B cell (primary cell): ENCODE measurements around the gene DLK1. TPM values are rescaled to one million over a fixed set of nuclear protein-coding genes. Genes with fewer than 3 reads are reported as not detected.

Experiments used
- ATAC-seq: fragments of 200-7000 bp; cut with Tn5 transposase; one replicate; pipeline ENCODE4 v1.10.0; 2021; ENCODE audit warnings: low read depth, mild to moderate bottlenecking, moderate number of reproducible peaks, moderate library complexity
- CTCF ChIA-PET: fragments of 350-600 bp; sonication (Branson Sonifier 250); formaldehyde crosslinking; loops from one replicate; lab custom pipeline; 2021; ENCODE audit warnings: antibody characterized with exemption, inconsistent platforms; lab: Charles Lee
- POLR2A ChIA-PET: fragments of 350-600 bp; sonication (Branson Sonifier 250); formaldehyde crosslinking; loops from one replicate; lab custom pipeline; 2021; ENCODE audit warnings: antibody characterized with exemption; lab: Charles Lee
- DNase-seq: peaks from one replicate; pipeline ENCODE4 v3.0.0; 2013
- H2AFZ ChIP-seq: 2 replicates; pipeline ENCODE4 v1.6.1; 2012; ENCODE audit warnings: mild to moderate bottlenecking, low read depth, low read length; ENCODE audit not compliant: insufficient read depth, poor library complexity, severe bottlenecking
- H3K27ac ChIP-seq, 2 donors: 1 replicate in 1 of 2; 2 replicates in 1 of 2; pipeline ENCODE4 v1.5.1; 2012 to 2013; ENCODE audit warnings: low read length in 2 of 2, mild to moderate bottlenecking in 2 of 2, moderate library complexity in 1 of 2
- H3K27me3 ChIP-seq, 4 experiments: fragments of 200-600 bp in 1 of 4; sonication (generic) in 1 of 4; replicated peaks in 1 of 4; 1 replicate in 2 of 4; 2 replicates in 2 of 4; pipeline versions ENCODE4 v1.6.1 to v1.7.0; 2013 to 2016; ENCODE audit warnings: low read length in 3 of 4, mild to moderate bottlenecking in 2 of 4, mixed read lengths in 1 of 4, moderate library complexity in 1 of 4; ENCODE audit not compliant: insufficient read depth in 4 of 4, control insufficient read depth in 3 of 4; ENCODE audit errors: control extremely low read depth in 1 of 4
- H3K36me3 ChIP-seq, 2 experiments: replicated peaks in 1 of 2; 1 replicate in 1 of 2; 2 replicates in 1 of 2; pipeline versions ENCODE4 v1.6.1 to v1.7.1; 2013; ENCODE audit warnings: low read length in 1 of 2; ENCODE audit not compliant: insufficient read depth in 2 of 2, control insufficient read depth in 1 of 2; ENCODE audit errors: control extremely low read depth in 1 of 2, extremely low read depth in 1 of 2
- H3K4me1 ChIP-seq, 2 donors: fragments of 200-600 bp in 1 of 2; sonication (generic) in 1 of 2; 1 replicate in 1 of 2; 2 replicates in 1 of 2; pipeline versions ENCODE4 v1.5.1 to v1.6.1; 2013 to 2017; ENCODE audit warnings: low read length in 2 of 2; ENCODE audit not compliant: control insufficient read depth in 2 of 2, insufficient read depth in 2 of 2
- H3K4me2 ChIP-seq: replicated peaks from 2 replicates; pipeline ENCODE3; 2012; ENCODE audit warnings: mild to moderate bottlenecking, low read depth, low read length; ENCODE audit not compliant: poor library complexity, severe bottlenecking
- H3K4me3 ChIP-seq, 5 experiments: fragments of 200-600 bp in 1 of 5; sonication (generic) in 1 of 5; 1 replicate in 3 of 5; 2 replicates in 2 of 5; pipeline versions ENCODE4 v1.5.1 to v1.7.0; 2011 to 2016; ENCODE audit warnings: low read length in 4 of 5, mild to moderate bottlenecking in 4 of 5, low read depth in 2 of 5, control low read depth in 1 of 5, moderate library complexity in 1 of 5; ENCODE audit not compliant: insufficient read depth in 1 of 5; ENCODE audit errors: control extremely low read depth in 1 of 5, extremely low read depth in 1 of 5
- H3K79me2 ChIP-seq: fragments of 200-600 bp; sonication (generic); one replicate; pipeline ENCODE4 v1.6.0; 2016; ENCODE audit warnings: low read length; ENCODE audit not compliant: control insufficient read depth, insufficient read depth
- H3K9ac ChIP-seq: fragments of 200-600 bp; sonication (generic); 2 replicates; pipeline ENCODE4 v1.6.1; 2017; ENCODE audit warnings: mild to moderate bottlenecking, low read length, moderate library complexity
- H3K9me3 ChIP-seq, 3 donors: one replicate each; pipeline versions ENCODE4 v1.6.1 to v1.7.1; 2013; ENCODE audit warnings: low read length in 2 of 3; ENCODE audit not compliant: control insufficient read depth in 2 of 3, insufficient read depth in 1 of 3; ENCODE audit errors: control extremely low read depth in 1 of 3
- H4K20me1 ChIP-seq: 2 replicates; pipeline ENCODE4 v1.6.0; 2012; ENCODE audit warnings: mild to moderate bottlenecking, low read length; ENCODE audit not compliant: insufficient read depth, control insufficient read depth, poor library complexity, severe bottlenecking
- H3K27ac Mint-ChIP-seq: one replicate; pipeline ENCODE4 v1.8.0; 2021; ENCODE audit warnings: mixed read lengths
- H3K27me3 Mint-ChIP-seq: one replicate; pipeline ENCODE4 v1.8.0; 2021; ENCODE audit warnings: mixed read lengths
- H3K4me1 Mint-ChIP-seq: one replicate; pipeline ENCODE4 v1.8.0; 2021; ENCODE audit warnings: mixed read lengths
- H3K4me3 Mint-ChIP-seq: one replicate; pipeline ENCODE4 v1.8.0; 2021; ENCODE audit warnings: mixed read lengths
- H3K9me3 Mint-ChIP-seq: one replicate; pipeline ENCODE4 v1.8.0; 2022; ENCODE audit warnings: mixed read lengths; ENCODE audit not compliant: insufficient read depth
- CTCF ChIP-seq: fragments of 200-600 bp; IDR thresholded peaks from one replicate; pipeline ENCODE4 v1.8.0; 2022; ENCODE audit warnings: antibody characterized with exemption, mild to moderate bottlenecking
- EZH2 ChIP-seq: IDR thresholded peaks from 2 replicates; pipeline ENCODE4 v1.6.1; 2012; ENCODE audit warnings: borderline replicate concordance, low read depth, mild to moderate bottlenecking, moderate library complexity, low read length; ENCODE audit not compliant: insufficient read depth, poor library complexity, severe bottlenecking
- WGBS: methylation state at CpG from one replicate; pipeline ENCODE4 v1.1.5; 2013; ENCODE audit warnings: missing lambda C conversion rate; ENCODE audit not compliant: insufficient coverage; 5-methylcytosine and 5-hydroxymethylcytosine counted together
- intact Hi-C: fragments of 100-400 bp; cut with micrococcal nuclease; formaldehyde crosslinking; loops from one replicate; pipeline ENCODE4 v1.10.0; 2022
- polyA plus RNA-seq: library from polyadenylated mRNA; depleted of rRNA; stranded (reverse); fragments of >200 nt; gene quantifications from 2 replicates; pipeline ENCODE4 v1.2.3, GENCODE V29; 2012
- total RNA-seq, 2 donors: library from RNA; stranded (reverse); fragments of 120-200 nt in 1 of 2; gene quantifications; 1 replicate in 1 of 2; 2 replicates in 1 of 2; pipeline versions ENCODE4 v1.2.3 to v1.2.4, GENCODE V29; 2013 to 2022

The DLK1 gene
- total and polyA plus RNA-seq, 2 donors (not counting 1 experiment from before 2014, with no cell fraction given): not detected

GRCh38 chr14:100765991-100766390, 39.3 kb downstream of the DLK1 start:
- Mint-ChIP-seq H3K4me1 (no peaks in the 10 kb centered on the region), H3K27ac (no peak overlapping the region), H3K27me3 (no peaks in the 10 kb centered on the region), H3K9me3 (no peaks in the 10 kb centered on the region), H3K4me3 (no peak overlapping the region)
- Histone ChIP-seq H4K20me1 (no peaks in the 10 kb centered on the region), H3K9me3 (peaks cover 0 to 17% (median 0%) of the 10 kb centered on the region in 3 donors), H3K4me2 (no peak overlapping the region), H3K4me1 (no peaks in the 10 kb centered on the region), H3K36me3 (no peaks in the 10 kb centered on the region), H3K79me2 (no peaks in the 10 kb centered on the region), H3K27ac (no peak overlapping the region), H3K9ac (no peak overlapping the region), H2AFZ (no peak overlapping the region), H3K4me3 (no peak overlapping the region), H3K27me3 (no peaks in the 10 kb centered on the region)
- ChIA-PET POLR2A (no interaction called here), CTCF (no interaction called here)
- intact Hi-C loops: no loop called here
- WGBS: 82% methylated on average over 4 of the region's 7 CpGs
- TF ChIP-seq CTCF: no peak
- TF ChIP-seq EZH2: no peak
- ATAC-seq (no peak), DNase-seq (no peak)

- intact Hi-C loops: no loop called here
- CTCF ChIA-PET: no interaction called here
- H3K27ac Mint-ChIP-seq: no peak overlapping the region
- no peaks in the 10 kb centered on the region for H3K79me2 ChIP-seq
- POLR2A ChIA-PET: no interaction called here
- TF ChIP-seq EZH2 (no peak), CTCF (no peak)
- ATAC-seq: no peak
- no peaks in the 10 kb centered on the region for H3K9me3 Mint-ChIP-seq
- no peak for DNase-seq
- 84% methylated on average over 11 of the region's 15 CpGs for WGBS
- no peak overlapping the region for H3K4me3 Mint-ChIP-seq
- no peak overlapping the region for H3K4me3 ChIP-seq
- H3K4me1 ChIP-seq: no peaks in the 10 kb centered on the region
- no peak overlapping the region for H2AFZ ChIP-seq
- no peaks in the 10 kb centered on the region for H3K27me3 Mint-ChIP-seq
- H3K36me3 ChIP-seq: no peaks in the 10 kb centered on the region
- no peak overlapping the region for H3K27ac ChIP-seq
- H3K4me2 ChIP-seq: no peak overlapping the region
- no peaks in the 10 kb centered on the region for H3K4me1 Mint-ChIP-seq
- H3K27me3 ChIP-seq: no peaks in the 10 kb centered on the region
- no peak overlapping the region for H3K9ac ChIP-seq
- peaks cover 0 to 20% (median 0%) of the 10 kb centered on the region in 3 donors for H3K9me3 ChIP-seq
- H4K20me1 ChIP-seq: no peaks in the 10 kb centered on the region
Observed at GRCh38 chr14:100767003-100767787, 40.5 kb downstream of the DLK1 start.
